ENCODE results near the gene PSMC5.

The PSMC5 gene

GRCh38 chr17:63820963-63821561 is 6.2 kb upstream of the PSMC5 start:
- DNase-seq (ENCODE audit: low read depth, low spot score): no peak

GRCh38 chr17:63821804-63822203 is 5.4 kb upstream of the PSMC5 start:
- DNase-seq (ENCODE audit: low read depth, low spot score): no peak

- DNase-seq (ENCODE audit: low read depth, low spot score): no peak
These were observed 4.7 kb upstream of the PSMC5 start for GRCh38 chr17:63822537-63822936.

GRCh38 chr17:63823659-63824331 is 3.4 kb upstream of the PSMC5 start:
- no peak for DNase-seq (ENCODE audit: low read depth, low spot score)

- DNase-seq (ENCODE audit: low read depth, low spot score): no peak
These were observed 2.9 kb upstream of the PSMC5 start for GRCh38 chr17:63824362-63824761.

GRCh38 chr17:63826468-63827001 is 696 bp upstream of the PSMC5 start:
- no peak for DNase-seq (ENCODE audit: low read depth, low spot score)

- no peak for DNase-seq (ENCODE audit: low read depth, low spot score)
These were observed 580 bp downstream of the PSMC5 start for GRCh38 chr17:63827801-63828221.

- no peak for DNase-seq (ENCODE audit: low read depth, low spot score)
These were observed 1.7 kb downstream of the PSMC5 start for GRCh38 chr17:63828936-63829335.

GRCh38 chr17:63830278-63830677 is 3.0 kb downstream of the PSMC5 start:
- no peak for DNase-seq (ENCODE audit: low read depth, low spot score)

- no peak for DNase-seq (ENCODE audit: low read depth, low spot score)
These were observed 3.8 kb downstream of the PSMC5 start for GRCh38 chr17:63830904-63831491.

GRCh38 chr17:63831505-63831904 is 4.3 kb downstream of the PSMC5 start:
- DNase-seq (ENCODE audit: low read depth, low spot score): no peak

GRCh38 chr17:63832014-63832413 is 4.8 kb downstream of the PSMC5 start:
- no peak for DNase-seq (ENCODE audit: low read depth, low spot score)

- DNase-seq (ENCODE audit: low read depth, low spot score): no peak
These were observed 5.2 kb downstream of the PSMC5 start for GRCh38 chr17:63832455-63832854.

GRCh38 chr17:63833026-63833740 is 6.0 kb downstream of the PSMC5 start:
- DNase-seq (ENCODE audit: low read depth, low spot score): no peak

GRCh38 chr17:63833741-63834373 is 6.6 kb downstream of the PSMC5 start:
- no peak for DNase-seq (ENCODE audit: low read depth, low spot score)

- DNase-seq (ENCODE audit: low read depth, low spot score): peak; percentile 82
These were observed 7.4 kb downstream of the PSMC5 start for GRCh38 chr17:63834431-63835166.

GRCh38 chr17:63835167-63835720 is 8.0 kb downstream of the PSMC5 start:
- no peak for DNase-seq (ENCODE audit: low read depth, low spot score)

GRCh38 chr17:63836811-63837210 is 9.6 kb downstream of the PSMC5 start:
- DNase-seq (ENCODE audit: low read depth, low spot score): no peak

- DNase-seq (ENCODE audit: low read depth, low spot score): no peak
These were observed 10.2 kb downstream of the PSMC5 start for GRCh38 chr17:63837480-63837879.

GRCh38 chr17:63837962-63838600 is 10.8 kb downstream of the PSMC5 start:
- no peak for DNase-seq (ENCODE audit: low read depth, low spot score)

Data from ELF-1 (cell line).